BE2C (cell line): Measurements from ENCODE around the gene TCEA2.

Source experiments
- DNase-seq: peaks from one replicate; pipeline ENCODE4 v3.0.0-alpha.2; 2020
- H3K27me3 ChIP-seq: fragments of 250-450 bp; sonication (Bioruptor Pico); 2 replicates; pipeline ENCODE4 v1.5.1; 2020; ENCODE audit warnings: mild to moderate bottlenecking
- H3K36me3 ChIP-seq: fragments of 250-450 bp; sonication (Bioruptor Pico); 2 replicates; pipeline ENCODE4 v1.5.1; 2020; ENCODE audit warnings: mild to moderate bottlenecking
- H3K4me1 ChIP-seq: fragments of 250-450 bp; sonication (Bioruptor Pico); 2 replicates; pipeline ENCODE4 v1.5.1; 2020
- H3K4me3 ChIP-seq: 2 replicates; pipeline ENCODE4 v1.5.1; 2011; ENCODE audit warnings: low read depth, low read length
- H3K9me3 ChIP-seq: fragments of 250-450 bp; sonication (Bioruptor Pico); 2 replicates; pipeline ENCODE4 v1.5.1; 2020
- TF ChIP-seq, protein P1 (sequence below): IDR thresholded peaks from 2 replicates; pipeline ENCODE4 v1.5.1; 2012; ENCODE audit warnings: mild to moderate bottlenecking, low read depth, low read length

Gene TCEA2

DNA sequence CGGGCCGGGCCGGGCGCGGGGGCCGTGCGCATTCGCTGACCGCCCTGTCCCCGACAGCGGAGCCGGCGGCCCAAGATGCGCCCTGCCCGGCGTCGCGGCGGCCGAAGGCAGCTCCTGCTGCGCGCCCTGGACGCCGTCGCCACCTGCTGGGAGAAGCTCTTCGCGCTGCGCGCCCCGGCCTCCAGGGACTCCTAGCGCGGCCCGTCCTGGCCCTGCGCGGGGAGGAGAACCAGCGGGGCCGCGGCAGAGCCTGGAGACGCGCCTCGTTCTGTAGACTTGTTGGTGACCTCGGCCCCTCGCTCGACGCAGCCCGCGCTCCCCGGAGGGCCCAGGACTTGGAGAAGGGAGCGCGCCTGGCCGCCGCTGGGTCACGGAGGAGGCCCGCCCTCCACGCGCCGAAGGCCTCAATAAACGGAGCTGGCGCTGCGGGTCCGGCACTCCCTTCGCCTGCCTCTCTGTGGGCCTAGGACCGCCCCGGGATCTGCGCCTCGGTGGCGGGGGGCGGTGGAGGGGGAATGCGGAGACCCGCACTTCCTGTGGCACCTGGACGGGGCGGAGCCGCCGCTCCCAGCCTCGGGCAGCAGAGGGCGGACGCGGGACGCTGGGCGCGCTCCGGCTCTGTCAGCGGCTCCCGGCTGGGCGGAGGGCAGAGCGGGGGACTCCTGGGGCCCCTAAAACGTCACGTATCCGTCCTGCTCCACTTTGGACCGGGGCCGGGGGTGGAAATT, 24.3 kb upstream of the TCEA2 start:
- TF ChIP-seq, protein P1, sequence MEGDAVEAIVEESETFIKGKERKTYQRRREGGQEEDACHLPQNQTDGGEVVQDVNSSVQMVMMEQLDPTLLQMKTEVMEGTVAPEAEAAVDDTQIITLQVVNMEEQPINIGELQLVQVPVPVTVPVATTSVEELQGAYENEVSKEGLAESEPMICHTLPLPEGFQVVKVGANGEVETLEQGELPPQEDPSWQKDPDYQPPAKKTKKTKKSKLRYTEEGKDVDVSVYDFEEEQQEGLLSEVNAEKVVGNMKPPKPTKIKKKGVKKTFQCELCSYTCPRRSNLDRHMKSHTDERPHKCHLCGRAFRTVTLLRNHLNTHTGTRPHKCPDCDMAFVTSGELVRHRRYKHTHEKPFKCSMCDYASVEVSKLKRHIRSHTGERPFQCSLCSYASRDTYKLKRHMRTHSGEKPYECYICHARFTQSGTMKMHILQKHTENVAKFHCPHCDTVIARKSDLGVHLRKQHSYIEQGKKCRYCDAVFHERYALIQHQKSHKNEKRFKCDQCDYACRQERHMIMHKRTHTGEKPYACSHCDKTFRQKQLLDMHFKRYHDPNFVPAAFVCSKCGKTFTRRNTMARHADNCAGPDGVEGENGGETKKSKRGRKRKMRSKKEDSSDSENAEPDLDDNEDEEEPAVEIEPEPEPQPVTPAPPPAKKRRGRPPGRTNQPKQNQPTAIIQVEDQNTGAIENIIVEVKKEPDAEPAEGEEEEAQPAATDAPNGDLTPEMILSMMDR, result peak; percentile 64
- H3K4me3 ChIP-seq, result peak overlapping the region; percentile 61
- H3K36me3 ChIP-seq, result peaks cover 16% of the 10 kb centered on the region
- peaks cover 6% of the 10 kb centered on the region; the same call in 1 of the 2 replicates for H3K27me3 ChIP-seq
- no peaks in the 10 kb centered on the region for H3K9me3 ChIP-seq
- DNase-seq, result peak; percentile 87
- peaks cover 36% of the 10 kb centered on the region for H3K4me1 ChIP-seq

DNA sequence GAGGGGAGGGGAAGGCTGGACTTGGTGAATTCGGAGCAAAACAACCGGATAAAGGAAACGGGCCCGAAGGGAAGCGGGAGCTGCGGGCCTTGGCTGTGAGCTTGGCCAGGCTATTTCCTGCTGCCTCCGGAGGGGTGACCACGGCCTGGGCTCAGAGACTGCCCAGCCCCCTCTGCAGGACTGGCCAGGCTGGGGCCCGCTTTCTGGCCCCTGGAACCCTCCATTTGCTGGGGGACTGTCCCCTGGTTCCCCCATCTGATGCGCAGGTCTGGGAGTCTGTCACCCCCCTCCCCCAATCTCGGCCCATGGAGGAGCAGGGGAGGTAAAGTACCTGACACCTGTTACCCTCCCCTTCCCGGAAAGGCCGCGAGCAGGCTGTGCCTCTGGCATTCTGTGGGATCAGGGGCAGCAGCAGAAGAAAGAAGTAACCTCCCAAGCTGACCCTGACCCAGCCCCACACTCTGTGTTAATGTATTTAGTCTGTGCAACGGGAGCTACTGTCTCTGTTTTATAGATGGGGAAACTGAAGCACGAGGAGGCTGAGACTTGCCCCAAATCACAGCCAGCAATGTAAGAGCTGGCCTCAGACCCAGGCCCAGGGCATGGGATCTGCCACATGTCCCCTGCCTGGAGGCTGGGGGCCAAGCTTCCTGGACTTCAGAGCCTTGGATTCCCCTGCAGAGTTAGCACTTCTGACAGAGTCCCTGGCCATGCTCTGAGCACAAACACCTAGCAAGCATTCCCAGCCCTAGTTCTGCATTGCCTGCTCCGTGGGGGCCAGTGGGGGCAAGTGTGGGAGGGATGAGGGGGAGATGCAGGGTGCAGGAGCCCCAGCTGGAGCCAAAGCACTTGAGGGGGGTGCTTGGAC, 23.5 kb upstream of the TCEA2 start:
- Histone ChIP-seq H3K4me1 (peaks cover 39% of the 10 kb centered on the region), H3K27me3 (peaks cover 6% of the 10 kb centered on the region; the same call in 1 of the 2 replicates), H3K9me3 (no peaks in the 10 kb centered on the region), H3K36me3 (peaks cover 8% of the 10 kb centered on the region), H3K4me3 (peak overlapping the region; percentile 61)
- DNase-seq, result no peak
- TF ChIP-seq, protein P1, result no peak

DNA sequence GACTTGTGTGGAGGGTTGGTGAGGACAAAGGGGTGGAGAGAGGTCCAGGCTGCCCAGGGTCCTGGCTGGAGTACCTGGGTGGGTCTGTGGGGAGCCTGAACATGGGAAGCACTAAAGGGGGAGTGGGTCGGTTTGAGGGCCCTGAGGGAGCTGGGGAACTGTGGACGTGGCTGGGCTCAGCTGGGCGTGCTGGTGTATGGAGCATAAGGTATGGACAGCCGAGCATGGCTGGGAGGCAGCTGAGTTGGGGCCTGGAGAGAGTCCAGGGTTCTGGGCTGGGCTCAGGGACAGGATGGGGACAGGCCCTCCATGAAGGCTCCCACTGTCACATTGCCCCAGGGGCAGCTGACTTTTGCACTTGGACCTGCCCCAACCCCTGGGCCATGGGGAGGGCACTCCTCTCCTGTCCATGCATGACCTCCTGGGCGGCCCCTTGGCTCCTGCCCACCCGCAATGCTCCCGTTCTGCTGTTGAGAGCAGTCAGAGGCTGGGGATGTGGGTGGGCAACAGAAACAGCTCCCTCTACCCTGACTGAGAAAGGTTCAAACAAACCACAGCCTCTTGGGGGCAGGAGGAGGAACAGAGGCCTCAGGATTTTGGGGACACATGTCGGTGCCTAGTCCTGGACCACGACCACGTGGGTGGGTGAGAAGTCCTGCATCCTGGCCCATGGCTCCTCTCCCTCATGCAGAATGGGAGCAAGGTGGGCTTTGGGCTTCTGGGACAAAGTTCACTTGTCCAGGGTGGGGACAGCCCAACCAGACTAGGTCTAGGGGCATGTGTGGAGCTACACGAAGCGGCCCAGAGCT, 22.6 kb upstream of the TCEA2 start:
- H3K4me1 ChIP-seq, result peaks cover 43% of the 10 kb centered on the region
- no peaks in the 10 kb centered on the region for H3K9me3 ChIP-seq
- TF ChIP-seq, protein P1, result no peak
- peaks cover 2% of the 10 kb centered on the region; the same call in 1 of the 2 replicates for H3K36me3 ChIP-seq
- peaks cover 6% of the 10 kb centered on the region; the same call in 1 of the 2 replicates for H3K27me3 ChIP-seq
- DNase-seq, result no peak
- H3K4me3 ChIP-seq, result no peak overlapping the region

DNA sequence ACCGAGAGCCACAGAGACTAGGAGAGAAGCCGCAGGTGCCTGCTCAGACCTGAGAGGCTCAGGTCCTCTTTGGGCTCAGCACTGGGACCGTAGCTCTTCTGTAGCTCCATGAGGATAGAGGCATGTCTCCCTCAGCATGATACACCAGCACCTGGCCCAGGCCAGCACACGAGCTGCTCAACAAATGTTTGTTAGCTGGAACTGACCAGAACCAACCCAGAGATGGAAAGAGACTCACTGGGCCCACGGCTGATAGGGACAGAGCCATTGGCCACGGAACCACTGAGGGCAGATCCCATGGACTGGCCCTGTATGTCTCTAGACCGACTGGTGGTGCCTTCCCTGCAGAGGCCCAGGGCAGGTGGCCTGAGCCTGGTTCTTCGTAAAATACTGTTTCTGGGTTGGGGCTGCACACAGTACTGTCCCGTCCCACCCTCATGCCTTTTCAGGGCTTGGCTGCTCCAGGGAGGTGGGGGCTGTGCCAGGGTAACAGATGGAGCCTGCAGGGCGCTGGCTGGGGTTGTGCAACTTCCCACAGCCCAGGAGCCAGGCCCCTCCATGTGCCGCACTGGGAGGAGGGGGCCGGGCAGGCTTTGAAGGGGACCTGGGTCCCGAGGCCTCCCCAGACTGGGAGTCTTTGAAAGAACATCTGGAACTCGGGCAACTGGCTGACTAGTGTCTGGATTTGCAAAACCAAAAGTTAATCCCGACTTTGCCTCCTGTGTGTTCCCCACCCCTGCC, 21.8 kb upstream of the TCEA2 start:
- no peak for DNase-seq
- H3K4me3 ChIP-seq, result no peak overlapping the region
- H3K4me1 ChIP-seq, result peaks cover 41% of the 10 kb centered on the region

DNA sequence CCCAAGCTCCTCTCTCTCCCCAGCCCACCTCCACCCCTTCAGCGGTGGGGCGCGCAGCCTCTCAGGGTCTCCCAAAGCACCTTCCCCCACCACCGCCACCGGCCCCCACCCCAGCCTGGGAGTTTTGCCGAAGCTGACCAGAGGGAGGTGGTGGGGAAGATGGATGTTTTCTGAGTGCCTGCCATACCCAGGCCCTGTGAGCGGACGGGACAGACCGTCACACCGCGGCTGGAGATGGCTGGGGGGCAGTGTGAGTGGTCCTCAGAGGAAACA, 21.3 kb upstream of the TCEA2 start:
- Histone ChIP-seq H3K4me3 (no peak overlapping the region), H3K9me3 (no peaks in the 10 kb centered on the region), H3K36me3 (no peaks in the 10 kb centered on the region), H3K27me3 (peaks cover 6% of the 10 kb centered on the region; the same call in 1 of the 2 replicates), H3K4me1 (peaks cover 36% of the 10 kb centered on the region)
- DNase-seq, result no peak
- TF ChIP-seq, protein P1, result no peak

More for the DNA sequence above, 21.8 kb upstream of the TCEA2 start:
- Histone ChIP-seq H3K9me3 (no peaks in the 10 kb centered on the region), H3K27me3 (peaks cover 6% of the 10 kb centered on the region; the same call in 1 of the 2 replicates), H3K36me3 (no peaks in the 10 kb centered on the region)
- TF ChIP-seq, protein P1, result no peak
